ENCODE measurements around the gene CCDC196. TPM values are rescaled to one million over a fixed set of nuclear protein-coding genes. Genes with fewer than 3 reads are reported as not detected.
A peak's percentile ranks its signal among the peaks of the same experiment; 100 is the strongest.

The CCDC196 gene
- total RNA-seq, result not detected
- under 1 TPM in 1 of 2 donors, not detected in 1; 0.23 TPM for polyA plus RNA-seq (ENCODE audit: insufficient read length in 2 of 2)
- long read RNA-seq, donor 1, result 0 reads
- long read RNA-seq, donor 2, result 0 reads
- long read RNA-seq, donor 3, result 0 reads
- long read RNA-seq, donor 4, result 0 reads

- WGBS (ENCODE audit: insufficient coverage), result no CpG with 5 or more reads among the region's 2 CpGs
- H3K27me3 ChIP-seq (ENCODE audit: control insufficient read depth, insufficient read depth, low read length), result no peaks in the 10 kb centered on the region
These were observed at the start of gene CCDC196 for GRCh38 chr14:66485910-66486421. Gene CCDC196 (plus strand): TSS chr14:66486371. CDS start chr14:66486503, 132 bp downstream.

GRCh38 chr14:66440801-66441200 is 45.4 kb upstream of the CCDC196 start:
- H3K4me1 ChIP-seq (ENCODE audit: control insufficient read depth, insufficient read depth, low read length), result no peaks in the 10 kb centered on the region
- no peaks in the 10 kb centered on the region for H3K27me3 ChIP-seq (ENCODE audit: control insufficient read depth, insufficient read depth, low read length)
- DNase-seq (ENCODE audit: low read depth in 4 of 6, low spot score in 6 of 6), result no peak
- H3K9me3 ChIP-seq (ENCODE audit: control insufficient read depth, insufficient read depth, low read length), result peaks cover 7% of the 10 kb centered on the region
- 100% methylated on average over 3 of the region's 5 CpGs for WGBS (ENCODE audit: insufficient coverage)
- no peak overlapping the region for H3K27ac ChIP-seq (ENCODE audit: low read depth, low read length)
- H3K4me3 ChIP-seq (ENCODE audit: low read depth, low read length), result no peak overlapping the region
- no peaks in the 10 kb centered on the region for H3K36me3 ChIP-seq (ENCODE audit: control insufficient read depth, insufficient read depth, low read length)

More at GRCh38 chr14:66485910-66486421, at the start of gene CCDC196:
- DNase-seq (ENCODE audit: low read depth in 4 of 6, low spot score in 6 of 6), result no peak
- H3K4me1 ChIP-seq (ENCODE audit: control insufficient read depth, insufficient read depth, low read length), result no peaks in the 10 kb centered on the region
- no peaks in the 10 kb centered on the region for H3K9me3 ChIP-seq (ENCODE audit: control insufficient read depth, insufficient read depth, low read length)
- H3K27ac ChIP-seq (ENCODE audit: low read depth, low read length), result no peak within 1 kb of the TSS
- no peaks in the 10 kb centered on the region for H3K36me3 ChIP-seq (ENCODE audit: control insufficient read depth, insufficient read depth, low read length)
- no peak within 1 kb of the TSS for H3K4me3 ChIP-seq (ENCODE audit: low read depth, low read length)

GRCh38 chr14:66442953-66443571 is 43.1 kb upstream of the CCDC196 start:
- peak; percentile 58 to 93 (median 70) for DNase-seq (ENCODE audit: low read depth in 4 of 6, low spot score in 6 of 6)
- WGBS (ENCODE audit: insufficient coverage), result no CpG with 5 or more reads among the region's 4 CpGs
- Histone ChIP-seq H3K4me3 (ENCODE audit: low read depth, low read length) (no peak overlapping the region), H3K36me3 (ENCODE audit: control insufficient read depth, insufficient read depth, low read length) (no peaks in the 10 kb centered on the region), H3K9me3 (ENCODE audit: control insufficient read depth, insufficient read depth, low read length) (peaks cover 6% of the 10 kb centered on the region), H3K27me3 (ENCODE audit: control insufficient read depth, insufficient read depth, low read length) (no peaks in the 10 kb centered on the region), H3K4me1 (ENCODE audit: control insufficient read depth, insufficient read depth, low read length) (no peaks in the 10 kb centered on the region), H3K27ac (ENCODE audit: low read depth, low read length) (peak overlapping the region; percentile 58)

GRCh38 chr14:66443785-66444184 is 42.4 kb upstream of the CCDC196 start:
- H3K27ac ChIP-seq (ENCODE audit: low read depth, low read length), result peak overlapping the region; percentile 58
- peak in 3 of 6 donors; percentile 12 to 52 (median 46) for DNase-seq (ENCODE audit: low read depth in 4 of 6, low spot score in 6 of 6)
- WGBS (ENCODE audit: insufficient coverage), result 41% methylated on average over 2 of the region's 2 CpGs
- H3K4me3 ChIP-seq (ENCODE audit: low read depth, low read length), result no peak overlapping the region
- peaks cover 3% of the 10 kb centered on the region for H3K9me3 ChIP-seq (ENCODE audit: control insufficient read depth, insufficient read depth, low read length)
- H3K36me3 ChIP-seq (ENCODE audit: control insufficient read depth, insufficient read depth, low read length), result no peaks in the 10 kb centered on the region
- no peaks in the 10 kb centered on the region for H3K27me3 ChIP-seq (ENCODE audit: control insufficient read depth, insufficient read depth, low read length)
- no peaks in the 10 kb centered on the region for H3K4me1 ChIP-seq (ENCODE audit: control insufficient read depth, insufficient read depth, low read length)

GRCh38 chr14:66444271-66444927 is 41.8 kb upstream of the CCDC196 start:
- no peaks in the 10 kb centered on the region for H3K4me1 ChIP-seq (ENCODE audit: control insufficient read depth, insufficient read depth, low read length)
- DNase-seq (ENCODE audit: low read depth in 4 of 6, low spot score in 6 of 6), result peak in 3 of 6 donors; percentile 32 to 88 (median 33)
- peak overlapping the region; percentile 58 for H3K27ac ChIP-seq (ENCODE audit: low read depth, low read length)
- no peaks in the 10 kb centered on the region for H3K27me3 ChIP-seq (ENCODE audit: control insufficient read depth, insufficient read depth, low read length)
- no peaks in the 10 kb centered on the region for H3K36me3 ChIP-seq (ENCODE audit: control insufficient read depth, insufficient read depth, low read length)
- peaks cover 1% of the 10 kb centered on the region for H3K9me3 ChIP-seq (ENCODE audit: control insufficient read depth, insufficient read depth, low read length)
- no CpG with 5 or more reads among the region's 2 CpGs for WGBS (ENCODE audit: insufficient coverage)
- no peak overlapping the region for H3K4me3 ChIP-seq (ENCODE audit: low read depth, low read length)

- H3K27me3 ChIP-seq (ENCODE audit: control insufficient read depth, insufficient read depth, low read length), result no peaks in the 10 kb centered on the region
- peak in 2 of 6 donors; percentile 77 to 83 for DNase-seq (ENCODE audit: low read depth in 4 of 6, low spot score in 6 of 6)
- no peaks in the 10 kb centered on the region for H3K9me3 ChIP-seq (ENCODE audit: control insufficient read depth, insufficient read depth, low read length)
- H3K36me3 ChIP-seq (ENCODE audit: control insufficient read depth, insufficient read depth, low read length), result no peaks in the 10 kb centered on the region
- no peaks in the 10 kb centered on the region for H3K4me1 ChIP-seq (ENCODE audit: control insufficient read depth, insufficient read depth, low read length)
- no peak overlapping the region for H3K27ac ChIP-seq (ENCODE audit: low read depth, low read length)
- H3K4me3 ChIP-seq (ENCODE audit: low read depth, low read length), result no peak overlapping the region
These were observed 40.2 kb upstream of the CCDC196 start for GRCh38 chr14:66445936-66446335.

GRCh38 chr14:66453469-66453868 is 32.7 kb upstream of the CCDC196 start:
- Histone ChIP-seq H3K36me3 (ENCODE audit: control insufficient read depth, insufficient read depth, low read length) (no peaks in the 10 kb centered on the region), H3K9me3 (ENCODE audit: control insufficient read depth, insufficient read depth, low read length) (no peaks in the 10 kb centered on the region), H3K4me3 (ENCODE audit: low read depth, low read length) (no peak overlapping the region), H3K4me1 (ENCODE audit: control insufficient read depth, insufficient read depth, low read length) (no peaks in the 10 kb centered on the region), H3K27me3 (ENCODE audit: control insufficient read depth, insufficient read depth, low read length) (no peaks in the 10 kb centered on the region), H3K27ac (ENCODE audit: low read depth, low read length) (no peak overlapping the region)
- WGBS (ENCODE audit: insufficient coverage), result 58% methylated on average over 3 of the region's 3 CpGs
- DNase-seq (ENCODE audit: low read depth in 4 of 6, low spot score in 6 of 6), result peak in 1 of 6 donors; percentile 21

GRCh38 chr14:66459603-66460002 is 26.6 kb upstream of the CCDC196 start:
- Histone ChIP-seq H3K27ac (ENCODE audit: low read depth, low read length) (no peak overlapping the region), H3K4me1 (ENCODE audit: control insufficient read depth, insufficient read depth, low read length) (no peaks in the 10 kb centered on the region), H3K36me3 (ENCODE audit: control insufficient read depth, insufficient read depth, low read length) (no peaks in the 10 kb centered on the region), H3K27me3 (ENCODE audit: control insufficient read depth, insufficient read depth, low read length) (no peaks in the 10 kb centered on the region), H3K9me3 (ENCODE audit: control insufficient read depth, insufficient read depth, low read length) (no peaks in the 10 kb centered on the region), H3K4me3 (ENCODE audit: low read depth, low read length) (no peak overlapping the region)
- no peak for DNase-seq (ENCODE audit: low read depth in 4 of 6, low spot score in 6 of 6)

- 93% methylated on average over 1 of the region's 3 CpGs for WGBS (ENCODE audit: insufficient coverage)
- Histone ChIP-seq H3K4me3 (ENCODE audit: low read depth, low read length) (no peak overlapping the region), H3K9me3 (ENCODE audit: control insufficient read depth, insufficient read depth, low read length) (peaks cover 3% of the 10 kb centered on the region), H3K36me3 (ENCODE audit: control insufficient read depth, insufficient read depth, low read length) (no peaks in the 10 kb centered on the region), H3K4me1 (ENCODE audit: control insufficient read depth, insufficient read depth, low read length) (no peaks in the 10 kb centered on the region), H3K27ac (ENCODE audit: low read depth, low read length) (no peak overlapping the region), H3K27me3 (ENCODE audit: control insufficient read depth, insufficient read depth, low read length) (no peaks in the 10 kb centered on the region)
- DNase-seq (ENCODE audit: low read depth in 4 of 6, low spot score in 6 of 6), result no peak
These were observed 21.9 kb upstream of the CCDC196 start for GRCh38 chr14:66464261-66464660.

Data from spinal cord (tissue), 10 donors.